H1 (cell line): ENCODE measurements around the gene DYNC1H1. TPM values are rescaled to one million over a fixed set of nuclear protein-coding genes. Genes with fewer than 3 reads are reported as not detected.

Experiments
- CHD7 ChIP-seq: fragments of 300-600 bp; sonication (generic); IDR thresholded peaks from 2 replicates; pipeline ENCODE4 v1.7.1; 2012; ENCODE audit warnings: low read length, moderate library complexity, mild to moderate bottlenecking, inconsistent platforms; ENCODE audit not compliant: insufficient replicate concordance
- EGR1 ChIP-seq: IDR thresholded peaks from 2 replicates; pipeline ENCODE4 v1.6.1; 2011; ENCODE audit warnings: low read depth, low read length, borderline replicate concordance
- POLR2A ChIP-seq, 2 experiments: IDR thresholded peaks; 1 replicate in 1 of 2; 2 replicates in 1 of 2; pipeline ENCODE4 v1.6.1; 2011; ENCODE audit warnings: low read depth in 2 of 2, low read length in 2 of 2, mild to moderate bottlenecking in 2 of 2; ENCODE audit errors: control extremely low read depth in 1 of 2
- POLR2AphosphoS5 ChIP-seq: IDR thresholded peaks from 2 replicates; pipeline ENCODE4 v1.6.1; 2011; ENCODE audit warnings: low read depth, low read length
- polyA plus RNA-seq, 7 experiments: library from polyadenylated mRNA; depleted of rRNA in 3 of 7; stranded (reverse) in 5 of 7; unstranded in 2 of 7; fragments of >200 nt in 5 of 7; fragments of 200-250 nt in 2 of 7; gene quantifications; 1 replicate in 5 of 7; 2 replicates in 1 of 7; 4 replicates in 1 of 7; pipeline versions ENCODE4 v1.2.1 to v1.2.3, GENCODE V29; 2011 to 2013; ENCODE audit warnings: missing spikeins in 2 of 7, mixed read lengths in 2 of 7
- total RNA-seq: library from RNA; stranded (reverse); fragmentation: NEBNext Ultra II Directional; extraction: Animal tissue kit (Norgen Biotek cat#: 25700); gene quantifications from 2 replicates; pipeline ENCODE4 v1.2.1, GENCODE V29; 2021
- TF ChIP-seq, protein P1 (sequence below), 3 experiments: IDR thresholded peaks; 1 replicate in 2 of 3; 2 replicates in 1 of 3; pipeline versions ENCODE4 v1.5.1 to v1.6.1; 2011; ENCODE audit warnings: low read length in 3 of 3, mild to moderate bottlenecking in 3 of 3, inconsistent platforms in 2 of 3, low read depth in 1 of 3, moderate library complexity in 1 of 3; ENCODE audit not compliant: insufficient read depth in 1 of 3; ENCODE audit errors: control extremely low read depth in 1 of 3

DYNC1H1 gene
- total and polyA plus RNA-seq, 2 of the 8 experiments (the other 6 are each of a cell fraction or from before 2014, with no cell fraction given): 238 to 387 TPM

GRCh38 chr14:102084931-102085330, 120.6 kb downstream of the DYNC1H1 start (continued):
- TF ChIP-seq CHD7 (no peak), EGR1 (no peak), POLR2A (IDR thresholded peaks at IDR 0.05; ENCODE audit: control extremely low read depth in 1 of 2, low read depth in 2 of 2, low read length in 2 of 2) (no peak), POLR2AphosphoS5 (no peak)
- TF ChIP-seq, protein P1, sequence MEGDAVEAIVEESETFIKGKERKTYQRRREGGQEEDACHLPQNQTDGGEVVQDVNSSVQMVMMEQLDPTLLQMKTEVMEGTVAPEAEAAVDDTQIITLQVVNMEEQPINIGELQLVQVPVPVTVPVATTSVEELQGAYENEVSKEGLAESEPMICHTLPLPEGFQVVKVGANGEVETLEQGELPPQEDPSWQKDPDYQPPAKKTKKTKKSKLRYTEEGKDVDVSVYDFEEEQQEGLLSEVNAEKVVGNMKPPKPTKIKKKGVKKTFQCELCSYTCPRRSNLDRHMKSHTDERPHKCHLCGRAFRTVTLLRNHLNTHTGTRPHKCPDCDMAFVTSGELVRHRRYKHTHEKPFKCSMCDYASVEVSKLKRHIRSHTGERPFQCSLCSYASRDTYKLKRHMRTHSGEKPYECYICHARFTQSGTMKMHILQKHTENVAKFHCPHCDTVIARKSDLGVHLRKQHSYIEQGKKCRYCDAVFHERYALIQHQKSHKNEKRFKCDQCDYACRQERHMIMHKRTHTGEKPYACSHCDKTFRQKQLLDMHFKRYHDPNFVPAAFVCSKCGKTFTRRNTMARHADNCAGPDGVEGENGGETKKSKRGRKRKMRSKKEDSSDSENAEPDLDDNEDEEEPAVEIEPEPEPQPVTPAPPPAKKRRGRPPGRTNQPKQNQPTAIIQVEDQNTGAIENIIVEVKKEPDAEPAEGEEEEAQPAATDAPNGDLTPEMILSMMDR (IDR thresholded peaks at IDR 0.05; ENCODE audit: control extremely low read depth in 1 of 3, insufficient read depth in 1 of 3, low read depth in 1 of 3, low read length in 3 of 3): no peak
- TF ChIP-seq, all 59 proteins: peak for 0
